ENCODE data around the gene CLEC4D.
"Not testable (repeated sequence)": the region's sequence is repeated elsewhere in the genome, so short reads cannot be mapped to it uniquely, and the experiment has no call there.

The CLEC4D gene

GRCh38 chr12:8537820-8538219, 24.5 kb downstream of the CLEC4D start:
- not testable (repeated sequence) for DNase-seq

- DNase-seq, result not testable (repeated sequence)
These were observed 27.5 kb downstream of the CLEC4D start, which contains the start of gene CLEC4E for GRCh38 chr12:8540831-8541230. Gene CLEC4E (minus strand): TSS chr12:8540905. CDS start chr12:8540797, 108 bp downstream.

GRCh38 chr12:8541562-8541961, 28.3 kb downstream of the CLEC4D start:
- DNase-seq, result no peak

GRCh38 chr12:8544295-8544694, 31.0 kb downstream of the CLEC4D start:
- DNase-seq, result peak; percentile 63

GRCh38 chr12:8546591-8546990, 33.3 kb downstream of the CLEC4D start:
- DNase-seq, result no peak

GRCh38 chr12:8547645-8548044, 34.3 kb downstream of the CLEC4D start:
- no peak for DNase-seq

- no peak for DNase-seq
These were observed 34.9 kb downstream of the CLEC4D start for GRCh38 chr12:8548192-8548591.

GRCh38 chr12:8549381-8549780, 36.1 kb downstream of the CLEC4D start:
- DNase-seq, result no peak

- DNase-seq, result no peak
These were observed 39.9 kb downstream of the CLEC4D start for GRCh38 chr12:8553088-8553627.

GRCh38 chr12:8554451-8555195, 41.3 kb downstream of the CLEC4D start:
- no peak for DNase-seq

- DNase-seq, result no peak
These were observed 43.3 kb downstream of the CLEC4D start for GRCh38 chr12:8556531-8557097.

GRCh38 chr12:8559676-8560075, 46.4 kb downstream of the CLEC4D start:
- DNase-seq, result no peak

GRCh38 chr12:8561011-8561410, 47.7 kb downstream of the CLEC4D start:
- DNase-seq, result no peak

GRCh38 chr12:8562310-8562709, 49.0 kb downstream of the CLEC4D start:
- DNase-seq, result no peak

GRCh38 chr12:8563356-8563755, 50.1 kb downstream of the CLEC4D start:
- DNase-seq, result no peak

GRCh38 chr12:8564656-8565055, 51.4 kb downstream of the CLEC4D start:
- DNase-seq, result no peak

- DNase-seq, result not testable (repeated sequence)
These were observed 52.7 kb downstream of the CLEC4D start for GRCh38 chr12:8566052-8566451.

- DNase-seq, result no peak
These were observed 53.2 kb downstream of the CLEC4D start for GRCh38 chr12:8566525-8566924.
